ENCODE measurements around the gene MB21D2.

MB21D2 gene

DNA sequence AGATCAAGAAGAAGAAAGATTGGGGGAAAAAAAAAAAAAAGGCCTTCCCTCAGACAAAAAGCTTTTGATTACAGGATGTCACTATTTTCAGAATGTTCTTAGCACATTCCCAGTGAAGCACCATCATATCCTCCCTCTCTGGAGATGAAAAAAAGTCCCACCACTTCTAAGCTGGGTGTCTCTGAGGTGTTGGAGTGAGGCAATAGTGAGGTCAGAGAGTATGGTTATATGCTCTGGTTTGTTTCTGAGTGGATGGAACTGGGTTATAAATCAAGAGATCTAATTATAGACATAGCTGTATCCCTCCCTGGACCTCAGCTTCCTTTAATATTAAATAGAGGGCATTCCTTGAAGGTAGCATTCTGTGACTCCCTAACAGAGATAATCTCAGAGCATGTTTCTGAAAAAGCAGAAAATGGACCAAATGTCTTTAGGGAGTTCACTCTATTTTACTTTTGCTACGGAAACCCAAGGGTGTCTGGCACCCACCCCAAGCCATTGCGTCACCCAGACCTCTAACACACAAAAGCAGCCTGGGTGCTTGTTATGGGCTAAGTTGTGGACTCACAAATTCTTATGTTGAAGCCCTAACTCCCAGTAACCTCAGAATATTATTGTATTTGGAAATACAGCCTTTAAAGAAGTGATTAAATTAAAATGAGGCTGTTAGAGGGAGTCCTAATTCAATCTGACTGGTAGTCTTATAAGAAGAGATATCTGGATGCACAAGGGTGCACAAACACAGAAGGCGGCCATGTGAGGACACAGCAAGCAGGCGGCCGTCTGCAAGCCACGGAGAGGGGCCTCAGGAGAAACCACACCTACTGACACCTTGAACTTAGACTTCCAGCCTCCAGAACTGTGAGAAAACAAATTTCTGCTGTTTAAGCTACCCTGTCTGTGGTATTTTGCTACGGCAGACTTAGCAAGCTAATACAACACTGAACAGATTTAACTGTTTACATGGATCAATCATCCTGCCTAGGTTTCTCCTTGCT lies 81.5 kb downstream of the MB21D2 start:
- Histone ChIP-seq H2AFZ (ENCODE audit: low read length) (no peak overlapping the region), H3K4me2 (ENCODE audit: low read depth, low read length) (no peak overlapping the region), H3F3A (ENCODE audit: insufficient read depth, low read length) (no peaks in the 10 kb centered on the region), H3K9me3 (replicated peaks; ENCODE audit: insufficient read depth, low read length) (no peaks in the 10 kb centered on the region), H3K36me3 (replicated peaks; ENCODE audit: insufficient read depth, low read length) (no peaks in the 10 kb centered on the region), H3K9me2 (replicated peaks; ENCODE audit: insufficient read depth, low read length) (no peaks in the 10 kb centered on the region), H4K20me1 (ENCODE audit: insufficient read depth, low read length) (no peaks in the 10 kb centered on the region), H3K9ac (ENCODE audit: low read length) (no peak overlapping the region), H3K4me3 (ENCODE audit: low read length) (no peak overlapping the region), H3K79me2 (ENCODE audit: low read length) (no peaks in the 10 kb centered on the region), H3K27me3 (replicated peaks; ENCODE audit: insufficient read depth, low read length) (no peaks in the 10 kb centered on the region), H3K27ac (ENCODE audit: low read length) (no peak overlapping the region), H3K4me1 (ENCODE audit: low read length) (no peaks in the 10 kb centered on the region)
- TF ChIP-seq, protein P1, sequence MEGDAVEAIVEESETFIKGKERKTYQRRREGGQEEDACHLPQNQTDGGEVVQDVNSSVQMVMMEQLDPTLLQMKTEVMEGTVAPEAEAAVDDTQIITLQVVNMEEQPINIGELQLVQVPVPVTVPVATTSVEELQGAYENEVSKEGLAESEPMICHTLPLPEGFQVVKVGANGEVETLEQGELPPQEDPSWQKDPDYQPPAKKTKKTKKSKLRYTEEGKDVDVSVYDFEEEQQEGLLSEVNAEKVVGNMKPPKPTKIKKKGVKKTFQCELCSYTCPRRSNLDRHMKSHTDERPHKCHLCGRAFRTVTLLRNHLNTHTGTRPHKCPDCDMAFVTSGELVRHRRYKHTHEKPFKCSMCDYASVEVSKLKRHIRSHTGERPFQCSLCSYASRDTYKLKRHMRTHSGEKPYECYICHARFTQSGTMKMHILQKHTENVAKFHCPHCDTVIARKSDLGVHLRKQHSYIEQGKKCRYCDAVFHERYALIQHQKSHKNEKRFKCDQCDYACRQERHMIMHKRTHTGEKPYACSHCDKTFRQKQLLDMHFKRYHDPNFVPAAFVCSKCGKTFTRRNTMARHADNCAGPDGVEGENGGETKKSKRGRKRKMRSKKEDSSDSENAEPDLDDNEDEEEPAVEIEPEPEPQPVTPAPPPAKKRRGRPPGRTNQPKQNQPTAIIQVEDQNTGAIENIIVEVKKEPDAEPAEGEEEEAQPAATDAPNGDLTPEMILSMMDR (IDR thresholded peaks at IDR 0.05; ENCODE audit: low read length): no peak
- TF ChIP-seq EZH2phosphoT487 (IDR thresholded peaks at IDR 0.05; ENCODE audit: low read length) (no peak), EZH2 (optimal IDR thresholded peaks at IDR 0.05; ENCODE audit: low read depth, low read length) (no peak)
- DNase-seq: no peak

DNA sequence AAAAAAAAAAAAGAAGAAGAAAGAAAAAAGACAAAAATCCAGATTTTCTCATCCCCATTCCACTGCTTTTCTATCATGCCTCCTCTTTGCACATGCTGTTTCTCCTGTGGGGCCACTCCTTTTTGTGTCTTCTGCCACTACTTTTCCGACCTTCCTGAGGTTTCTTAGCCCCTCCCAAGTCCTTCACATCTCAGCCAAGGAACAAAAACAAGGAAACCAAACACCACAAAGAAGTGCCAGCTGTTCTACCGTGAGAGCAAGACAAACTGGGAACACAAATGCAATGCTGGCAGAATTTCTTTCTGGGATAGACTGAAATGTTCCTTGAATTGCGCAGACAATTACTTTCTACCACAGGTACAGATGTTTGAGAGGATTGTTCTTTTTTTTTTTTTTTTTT lies 83.2 kb downstream of the MB21D2 start:
- TF ChIP-seq EZH2 (optimal IDR thresholded peaks at IDR 0.05; ENCODE audit: low read depth, low read length) (no peak), EZH2phosphoT487 (IDR thresholded peaks at IDR 0.05; ENCODE audit: low read length) (no peak)
- TF ChIP-seq, protein P1 (IDR thresholded peaks at IDR 0.05; ENCODE audit: low read length): no peak

DNA sequence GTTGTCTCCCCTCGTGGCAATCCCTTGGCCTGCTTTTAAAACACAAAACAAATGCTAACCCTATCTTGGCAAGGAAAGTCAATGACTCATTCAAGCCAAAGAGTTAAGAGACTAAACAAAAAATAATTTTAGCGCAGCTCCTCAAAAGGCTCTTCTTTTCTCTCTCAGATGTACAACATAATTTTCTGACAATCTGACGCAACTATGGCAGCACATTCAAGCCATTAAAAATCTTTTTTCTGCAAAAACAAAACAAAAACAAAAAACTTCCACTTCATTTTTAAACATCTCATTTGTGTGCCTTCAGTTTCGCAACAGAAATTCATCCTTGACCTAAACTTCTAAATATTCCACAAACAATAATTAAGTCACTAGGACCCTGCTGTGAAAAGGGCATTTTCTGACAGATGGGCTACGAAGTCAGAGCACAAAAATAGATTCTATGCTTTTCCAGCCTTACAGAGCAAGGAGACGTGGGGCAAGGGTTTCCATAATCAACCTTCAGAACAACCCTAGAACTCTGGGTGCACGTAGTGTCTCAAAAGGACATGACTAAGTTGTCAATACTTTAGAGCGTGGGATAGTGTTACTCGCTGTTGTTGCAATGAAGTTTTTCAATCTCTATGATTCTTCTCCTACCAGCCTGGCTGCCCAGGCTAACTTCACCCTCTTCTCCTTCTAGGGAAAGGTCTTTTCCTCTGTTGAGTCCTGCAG lies 84.3 kb downstream of the MB21D2 start:
- Histone ChIP-seq H3K4me3 (ENCODE audit: low read length) (no peak overlapping the region), H3K79me2 (ENCODE audit: low read length) (no peaks in the 10 kb centered on the region), H3K9ac (ENCODE audit: low read length) (no peak overlapping the region), H3K4me1 (ENCODE audit: low read length) (no peaks in the 10 kb centered on the region), H3K9me2 (replicated peaks; ENCODE audit: insufficient read depth, low read length) (no peaks in the 10 kb centered on the region), H3K9me3 (replicated peaks; ENCODE audit: insufficient read depth, low read length) (no peaks in the 10 kb centered on the region), H4K20me1 (ENCODE audit: insufficient read depth, low read length) (no peaks in the 10 kb centered on the region), H3F3A (ENCODE audit: insufficient read depth, low read length) (no peaks in the 10 kb centered on the region), H3K27ac (ENCODE audit: low read length) (no peak overlapping the region), H3K36me3 (replicated peaks; ENCODE audit: insufficient read depth, low read length) (no peaks in the 10 kb centered on the region), H3K4me2 (ENCODE audit: low read depth, low read length) (no peak overlapping the region), H2AFZ (ENCODE audit: low read length) (no peak overlapping the region), H3K27me3 (replicated peaks; ENCODE audit: insufficient read depth, low read length) (no peaks in the 10 kb centered on the region)
- no peak for DNase-seq
- TF ChIP-seq EZH2 (optimal IDR thresholded peaks at IDR 0.05; ENCODE audit: low read depth, low read length) (no peak), EZH2phosphoT487 (IDR thresholded peaks at IDR 0.05; ENCODE audit: low read length) (no peak)
- TF ChIP-seq, protein P1 (IDR thresholded peaks at IDR 0.05; ENCODE audit: low read length): no peak

More for the DNA sequence above, 83.2 kb downstream of the MB21D2 start:
- H3K9me2 ChIP-seq (replicated peaks; ENCODE audit: insufficient read depth, low read length): no peaks in the 10 kb centered on the region
- H3K79me2 ChIP-seq (ENCODE audit: low read length): no peaks in the 10 kb centered on the region
- no peak overlapping the region for H3K27ac ChIP-seq (ENCODE audit: low read length)
- DNase-seq: no peak
- H3F3A ChIP-seq (ENCODE audit: insufficient read depth, low read length): no peaks in the 10 kb centered on the region
- H4K20me1 ChIP-seq (ENCODE audit: insufficient read depth, low read length): no peaks in the 10 kb centered on the region
- H3K9ac ChIP-seq (ENCODE audit: low read length): no peak overlapping the region
- no peaks in the 10 kb centered on the region for H3K36me3 ChIP-seq (replicated peaks; ENCODE audit: insufficient read depth, low read length)
- no peaks in the 10 kb centered on the region for H3K4me1 ChIP-seq (ENCODE audit: low read length)
- H3K9me3 ChIP-seq (replicated peaks; ENCODE audit: insufficient read depth, low read length): no peaks in the 10 kb centered on the region
- no peak overlapping the region for H2AFZ ChIP-seq (ENCODE audit: low read length)
- H3K4me3 ChIP-seq (ENCODE audit: low read length): no peak overlapping the region
- H3K4me2 ChIP-seq (ENCODE audit: low read depth, low read length): no peak overlapping the region
- H3K27me3 ChIP-seq (replicated peaks; ENCODE audit: insufficient read depth, low read length): no peaks in the 10 kb centered on the region

Data from MM.1S (cell line).